ENCODE data around the gene GYS1. TPM values are rescaled to one million over a fixed set of nuclear protein-coding genes. Genes with fewer than 3 reads are reported as not detected.

Gene GYS1
- total RNA-seq, 1 donor from 2014 or later: 11.1 TPM

DNA sequence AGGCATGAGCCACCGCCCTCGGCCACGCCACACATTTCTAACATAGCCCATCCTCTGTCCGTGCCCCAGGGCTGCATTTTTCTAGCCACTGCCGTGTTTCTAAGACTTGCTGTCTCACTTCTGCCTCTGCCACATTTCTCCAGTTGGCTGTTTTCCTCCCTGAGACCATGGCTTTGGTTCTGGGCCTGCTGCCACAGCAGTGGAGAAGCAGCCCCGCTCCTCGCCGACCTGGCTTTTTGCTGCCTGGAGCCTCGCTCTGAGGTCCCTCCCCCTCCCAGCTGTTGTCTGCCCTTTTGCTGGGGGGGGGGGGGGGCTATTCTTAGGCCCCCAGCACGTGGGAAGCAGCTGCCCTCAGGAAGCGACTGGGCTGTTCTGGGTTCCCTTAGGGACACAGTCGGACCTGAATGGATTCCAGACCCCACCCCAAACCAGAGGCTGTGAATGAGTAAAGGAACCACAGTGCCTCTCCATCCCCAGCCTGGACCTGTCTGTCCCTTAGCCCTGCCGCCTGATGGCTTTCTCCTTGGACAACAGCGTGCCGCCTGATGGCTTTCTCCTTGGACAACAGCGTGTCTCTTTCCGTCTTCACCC, 3.3 kb downstream of the GYS1 start:
- DNase-seq (ENCODE audit: low read depth in 2 of 2): no peak

DNA sequence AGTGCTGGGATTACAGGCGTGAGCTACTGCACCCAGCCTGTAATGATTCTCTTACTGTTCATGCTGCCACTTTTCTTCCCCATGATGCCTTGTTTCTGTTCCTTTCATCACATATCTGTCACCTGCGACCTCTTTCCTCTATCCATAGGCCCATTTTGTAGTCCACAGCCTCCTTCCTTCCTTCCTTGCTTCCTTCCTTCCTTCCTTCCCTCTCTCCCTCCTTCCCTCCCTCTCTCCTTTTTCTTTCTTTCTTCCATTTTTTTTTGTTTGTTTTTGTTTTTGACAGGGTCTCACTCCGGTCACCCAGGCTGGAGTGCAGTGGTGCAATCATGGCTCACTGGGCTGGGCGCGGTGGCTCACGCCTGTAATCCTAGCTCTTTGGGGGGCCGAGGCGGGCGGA, 4.2 kb downstream of the GYS1 start:
- DNase-seq (ENCODE audit: low read depth in 2 of 2): no peak

DNA sequence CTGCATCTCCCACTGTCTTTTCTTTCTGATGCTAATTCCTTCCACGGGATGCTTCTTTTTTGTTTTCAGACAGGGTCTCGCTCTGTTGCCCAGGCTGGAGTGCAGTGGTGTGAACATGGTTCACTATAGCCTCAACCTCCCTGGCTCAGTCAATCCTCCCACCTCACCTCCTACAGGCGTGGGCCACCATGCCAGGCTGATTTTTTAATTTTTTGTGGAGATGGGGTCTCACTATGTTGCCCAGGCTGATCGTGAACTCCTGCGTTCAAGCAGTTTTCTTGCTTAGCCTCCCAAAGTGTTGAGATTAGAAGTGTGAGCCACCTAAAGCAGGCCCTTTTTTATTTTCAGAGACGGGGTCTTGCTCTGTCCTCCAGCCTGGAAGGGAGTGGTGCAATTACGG, 4.8 kb downstream of the GYS1 start:
- no peak for DNase-seq (ENCODE audit: low read depth in 2 of 2)

- DNase-seq (ENCODE audit: low read depth in 2 of 2): no peak
Measured at GRCh38 chr19:48987323-48987722, 5.8 kb downstream of the GYS1 start.

- DNase-seq (ENCODE audit: low read depth in 2 of 2): no peak
Measured at GRCh38 chr19:48986211-48986610, 6.9 kb downstream of the GYS1 start.

- no peak for DNase-seq (ENCODE audit: low read depth in 2 of 2)
Measured at GRCh38 chr19:48985711-48986110, 7.4 kb downstream of the GYS1 start.

GRCh38 chr19:48982280-48982679, 10.8 kb downstream of the GYS1 start:
- no peak for DNase-seq (ENCODE audit: low read depth in 2 of 2)

DNA sequence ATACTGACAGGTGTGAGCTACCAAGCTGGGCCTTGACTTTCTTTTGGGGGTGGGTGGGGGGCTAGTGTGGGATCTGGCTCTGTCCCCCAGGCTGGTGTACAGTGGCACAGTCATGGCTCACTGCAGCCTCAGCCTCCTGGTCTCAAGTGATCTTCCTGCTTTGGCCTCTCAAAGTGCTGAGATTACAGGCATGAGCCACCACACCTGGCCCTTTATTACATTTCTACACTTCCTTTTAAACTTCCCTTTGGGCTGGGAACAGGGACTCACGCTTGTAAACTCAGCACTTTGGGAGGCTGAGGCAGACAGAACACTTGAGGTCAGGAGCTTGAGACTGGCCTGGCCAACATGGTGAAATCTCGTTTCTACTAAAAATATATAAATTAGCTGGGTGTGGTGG, 16.0 kb downstream of the GYS1 start:
- DNase-seq (ENCODE audit: low read depth in 2 of 2): no peak

- peak in 1 of 2 donors; percentile 62 for DNase-seq (ENCODE audit: low read depth in 2 of 2)
Measured at GRCh38 chr19:48975947-48976847, 16.9 kb downstream of the GYS1 start.

DNA sequence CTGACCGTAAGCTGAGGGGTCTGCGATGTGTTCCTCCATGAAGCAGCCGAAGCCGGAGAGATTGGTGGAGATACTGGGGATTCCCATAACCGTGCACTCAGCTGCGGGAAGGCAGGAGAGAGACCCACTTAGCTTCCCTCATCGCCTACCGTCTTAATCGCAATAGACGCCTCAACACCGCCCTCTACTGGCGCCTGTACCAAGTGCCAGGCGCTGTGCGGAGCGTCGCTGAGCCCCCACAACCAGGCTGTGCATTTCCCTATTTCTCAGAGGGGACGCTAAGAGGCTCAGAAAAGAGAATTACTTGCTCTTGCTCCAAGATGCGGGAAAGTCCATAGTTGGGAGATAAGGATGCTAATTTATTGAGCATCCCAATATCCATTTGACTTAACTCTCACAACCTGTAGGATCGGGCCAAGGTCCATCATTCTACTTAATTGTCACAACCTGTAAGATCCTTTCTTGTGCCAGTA, 22.1 kb downstream of the GYS1 start:
- DNase-seq (ENCODE audit: low read depth in 2 of 2): peak; percentile 83 to 84

- DNase-seq (ENCODE audit: low read depth in 2 of 2): no peak
Measured at GRCh38 chr19:48970139-48970766, 22.9 kb downstream of the GYS1 start.

DNA sequence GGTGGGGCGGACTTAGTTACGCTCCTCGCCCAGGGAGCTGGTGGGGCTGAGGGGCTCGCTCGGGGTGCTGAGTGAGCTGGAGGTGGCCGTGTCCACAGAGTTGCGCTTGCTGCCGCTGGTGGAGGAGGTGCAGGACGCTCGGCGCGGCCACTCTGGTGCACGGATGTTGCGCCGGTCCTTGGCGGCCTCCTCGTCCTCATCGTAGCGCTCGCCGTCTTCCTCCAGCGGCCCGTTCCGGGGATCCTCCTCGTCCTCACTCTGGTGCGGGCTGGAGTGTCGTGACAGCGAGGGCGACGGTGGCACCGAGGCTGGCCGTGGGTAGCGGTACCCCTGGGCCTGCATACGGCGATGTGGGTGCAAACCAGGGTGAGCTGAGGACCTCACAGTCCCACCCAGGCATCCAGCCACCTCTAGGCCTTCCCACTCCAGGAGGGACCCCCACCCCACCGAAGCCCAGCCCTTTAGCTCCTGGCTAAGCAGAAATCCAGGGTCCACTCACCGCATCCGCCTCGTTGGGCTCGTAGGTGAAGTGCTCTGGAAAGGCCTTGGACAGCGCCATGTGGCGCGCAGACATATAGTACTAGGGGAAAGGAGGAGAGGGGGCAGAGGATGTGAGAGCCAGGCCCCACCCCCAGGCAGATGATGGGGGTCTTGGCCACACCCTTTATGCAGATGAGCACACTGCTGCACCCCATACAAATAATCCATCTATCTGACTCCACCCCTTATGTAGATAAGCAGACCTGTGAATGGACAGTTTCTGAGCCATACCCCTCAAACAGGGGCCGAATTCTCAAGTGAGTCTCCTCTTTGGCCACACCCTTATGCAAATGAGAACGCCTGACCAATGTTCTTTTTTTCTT, 23.6 kb downstream of the GYS1 start:
- DNase-seq (ENCODE audit: low read depth in 2 of 2): peak in 1 of 2 donors; percentile 43

DNA sequence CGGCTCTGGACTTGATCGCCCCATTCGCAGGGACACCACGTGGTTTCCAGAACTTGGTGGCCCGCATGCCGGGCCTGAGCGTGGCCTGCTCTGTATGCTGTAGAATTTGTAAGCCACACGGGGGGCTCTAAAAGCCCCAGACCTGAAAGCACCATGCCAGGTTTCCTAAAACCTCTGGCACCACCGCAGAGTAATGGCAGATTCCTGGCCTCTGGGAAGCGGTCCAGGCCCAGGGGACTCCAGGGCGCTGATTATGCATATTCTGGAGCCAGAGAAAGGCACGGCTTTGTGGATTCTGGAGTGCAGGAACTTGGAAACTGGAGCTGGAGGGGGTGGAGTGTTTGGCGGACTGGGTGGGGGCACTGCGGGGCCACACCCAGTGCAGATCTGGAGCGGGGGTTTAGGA, 24.3 kb downstream of the GYS1 start:
- DNase-seq (ENCODE audit: low read depth in 2 of 2): no peak

DNA sequence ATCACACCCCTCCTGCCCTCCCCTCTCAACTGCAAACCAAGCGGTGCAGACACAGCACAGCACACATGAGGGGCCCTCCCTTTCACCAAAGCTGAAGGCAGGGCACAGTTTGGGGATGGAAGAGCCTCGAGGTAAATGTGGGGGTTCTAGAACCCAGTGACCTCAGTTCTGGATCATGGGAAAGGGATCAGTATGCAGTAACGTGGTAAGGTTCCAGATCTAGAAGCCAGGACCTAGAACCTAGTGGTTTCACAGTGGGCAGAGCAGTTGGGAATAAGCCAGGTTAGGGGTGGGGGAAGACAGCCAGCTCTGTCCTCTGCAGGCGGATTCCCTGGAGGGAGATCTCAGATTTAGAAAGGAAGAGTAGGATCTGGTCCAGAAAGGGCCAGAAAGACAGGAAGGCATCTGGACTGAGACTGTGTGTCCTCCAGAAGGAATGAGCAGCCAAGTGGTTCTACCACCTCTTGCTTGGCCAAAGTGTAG, 24.9 kb downstream of the GYS1 start:
- DNase-seq (ENCODE audit: low read depth in 2 of 2): no peak

GRCh38 chr19:48967346-48968178, 25.5 kb downstream of the GYS1 start:
- peak in 1 of 2 donors; percentile 38 for DNase-seq (ENCODE audit: low read depth in 2 of 2)

- no peak for DNase-seq (ENCODE audit: low read depth in 2 of 2)
Measured at GRCh38 chr19:48966541-48967345, 26.4 kb downstream of the GYS1 start.

- DNase-seq (ENCODE audit: low read depth in 2 of 2): peak; percentile 86 to 89
Measured at GRCh38 chr19:48965806-48966540, 27.1 kb downstream of the GYS1 start.

GRCh38 chr19:48965040-48965805, 27.9 kb downstream of the GYS1 start, which contains the start of gene FTL:
Gene FTL (plus strand): TSS chr19:48965309. CDS start chr19:48965508, 199 bp downstream.
- DNase-seq (ENCODE audit: low read depth in 2 of 2): peak; percentile 96 to 99

Data from lung microvascular endothelial cell (primary cell).